HG02588 (cell line): ENCODE measurements around the gene TTPAL.

Experiments
- ATAC-seq: cut with Tn5 transposase; IDR thresholded peaks from one replicate; pipeline ENCODE4 v1.9.1; 2021; ENCODE audit warnings: mild to moderate bottlenecking, moderate library complexity; ENCODE audit not compliant: unreplicated experiment

Gene TTPAL

DNA sequence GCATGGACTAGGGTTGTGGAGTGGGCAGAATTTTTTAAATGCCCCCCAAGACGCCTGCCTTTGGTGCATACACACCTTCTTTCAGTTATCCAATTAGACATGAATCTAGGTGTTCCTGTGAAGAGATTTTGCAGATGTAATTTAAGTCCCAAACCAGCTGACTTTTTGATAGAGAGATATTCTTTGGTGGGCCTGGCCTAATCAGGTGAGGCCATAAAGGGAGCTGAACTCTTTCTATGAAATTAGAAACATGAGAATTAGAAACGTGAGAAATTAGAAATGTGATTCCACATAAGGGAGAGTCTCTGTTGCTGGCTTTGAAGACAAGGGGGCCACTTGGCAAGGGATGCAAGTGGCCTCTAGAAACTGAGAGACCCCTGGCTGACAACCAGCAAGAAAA is 36.4 kb upstream of the TTPAL start:
- ATAC-seq: no peak

DNA sequence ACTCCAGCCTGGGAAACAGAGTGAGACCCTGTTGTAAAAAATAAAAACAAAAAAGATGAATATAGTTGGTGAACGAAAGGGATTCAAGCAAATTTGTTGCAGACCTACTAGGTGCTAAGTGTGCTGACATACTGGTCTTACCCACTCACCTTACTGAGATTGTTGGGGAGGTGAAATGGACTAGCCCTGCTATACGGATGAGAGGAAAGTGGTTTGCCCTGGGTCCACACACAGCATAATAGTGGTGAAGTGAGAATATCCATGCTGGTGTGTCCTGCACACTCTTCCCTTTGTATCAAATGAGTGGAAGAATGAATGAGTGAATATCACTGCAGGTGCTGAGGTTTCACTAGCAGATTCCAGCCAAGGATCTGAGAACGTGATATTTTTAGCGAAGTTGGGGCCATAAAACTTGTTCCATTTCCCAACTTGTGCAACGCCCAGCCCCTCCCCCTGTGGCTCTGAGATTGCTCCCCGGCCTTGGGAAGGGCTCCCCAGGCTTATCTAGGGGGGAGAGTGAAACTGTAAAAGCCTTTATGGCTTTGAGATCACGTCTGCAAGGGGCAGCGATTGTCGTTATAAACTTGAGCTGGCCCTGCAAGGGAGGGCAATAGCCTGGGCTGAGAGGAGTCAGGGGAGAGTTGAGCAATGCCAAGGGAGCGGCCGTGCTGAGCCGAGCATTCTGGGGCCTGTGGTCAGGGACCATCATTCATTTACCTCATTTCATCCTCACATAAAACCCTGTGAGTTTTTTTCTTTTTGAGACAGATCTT is 33.2 kb upstream of the TTPAL start:
- no peak for ATAC-seq

DNA sequence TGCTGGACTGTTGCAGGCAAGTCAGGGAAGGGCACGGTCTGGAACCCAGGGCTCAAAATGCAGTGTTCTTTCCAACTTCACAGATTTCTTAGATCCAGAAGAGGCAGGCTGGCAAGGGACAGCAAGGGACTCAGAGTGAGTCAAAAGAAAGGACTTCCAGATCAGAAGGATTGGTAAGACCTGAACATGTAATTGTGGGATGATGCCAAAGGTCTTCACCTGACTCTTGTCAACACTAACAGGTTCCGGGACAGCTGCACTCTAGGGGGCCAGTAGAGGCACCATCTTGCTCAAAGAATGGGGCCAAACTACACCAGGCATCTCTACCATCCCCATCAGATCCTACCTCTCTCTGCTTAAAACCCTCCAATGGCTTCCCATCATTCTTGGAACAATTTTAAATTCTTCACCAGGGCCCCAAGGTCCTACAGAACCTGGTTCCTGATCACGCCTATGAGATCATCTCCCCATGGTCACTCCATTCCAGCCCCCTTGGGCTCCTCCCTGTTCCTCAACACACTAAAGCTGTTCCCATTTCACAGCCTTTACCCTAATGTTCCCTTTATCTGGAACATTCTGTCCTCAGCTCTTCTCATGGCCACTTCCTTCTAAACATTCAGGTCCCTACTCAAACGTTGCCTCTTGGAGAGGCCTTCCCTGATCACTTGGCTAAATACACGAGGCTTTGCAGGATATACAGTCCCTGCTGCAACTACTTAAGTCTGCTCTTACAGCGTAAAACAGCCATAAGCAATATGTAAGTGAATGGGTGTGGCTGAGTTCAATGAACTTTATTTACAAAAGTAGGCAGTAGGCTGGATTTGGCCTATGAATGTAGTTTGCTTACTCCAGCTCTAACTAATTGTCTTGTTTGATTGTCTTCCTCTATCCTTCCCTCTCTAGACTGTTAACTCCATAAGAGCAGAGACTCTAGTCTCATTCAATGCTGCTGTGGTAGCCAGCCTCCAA is 29.6 kb upstream of the TTPAL start:
- ATAC-seq: no peak

DNA sequence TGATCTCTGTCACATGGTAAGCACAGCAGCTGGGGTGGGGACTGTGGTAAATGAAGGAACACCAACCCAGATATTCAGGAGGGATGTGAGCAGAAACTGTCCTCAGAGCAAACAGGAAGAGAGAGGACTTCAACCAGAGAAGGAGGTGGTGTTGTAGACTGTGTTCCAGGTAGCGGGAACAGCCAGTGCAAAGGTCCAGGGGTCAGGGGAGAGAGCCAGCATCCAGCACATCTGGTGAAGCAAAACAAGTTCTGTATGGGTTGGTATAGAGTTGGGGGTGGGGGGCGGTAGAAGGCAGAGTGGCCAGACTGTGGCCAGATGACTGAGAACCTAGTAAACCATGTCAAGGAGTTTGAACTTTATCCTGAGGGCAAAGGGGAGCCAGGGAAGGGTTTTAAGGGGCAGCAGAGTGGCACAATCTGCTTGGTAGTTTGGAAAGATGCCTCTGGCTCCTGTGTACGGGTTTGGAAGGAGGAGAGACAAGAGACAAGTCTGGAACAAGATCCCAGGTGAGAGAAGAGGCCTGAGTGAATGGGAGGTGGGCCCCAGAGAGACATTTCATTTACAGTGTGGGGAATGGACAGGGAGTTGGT is 27.8 kb upstream of the TTPAL start:
- no peak for ATAC-seq

DNA sequence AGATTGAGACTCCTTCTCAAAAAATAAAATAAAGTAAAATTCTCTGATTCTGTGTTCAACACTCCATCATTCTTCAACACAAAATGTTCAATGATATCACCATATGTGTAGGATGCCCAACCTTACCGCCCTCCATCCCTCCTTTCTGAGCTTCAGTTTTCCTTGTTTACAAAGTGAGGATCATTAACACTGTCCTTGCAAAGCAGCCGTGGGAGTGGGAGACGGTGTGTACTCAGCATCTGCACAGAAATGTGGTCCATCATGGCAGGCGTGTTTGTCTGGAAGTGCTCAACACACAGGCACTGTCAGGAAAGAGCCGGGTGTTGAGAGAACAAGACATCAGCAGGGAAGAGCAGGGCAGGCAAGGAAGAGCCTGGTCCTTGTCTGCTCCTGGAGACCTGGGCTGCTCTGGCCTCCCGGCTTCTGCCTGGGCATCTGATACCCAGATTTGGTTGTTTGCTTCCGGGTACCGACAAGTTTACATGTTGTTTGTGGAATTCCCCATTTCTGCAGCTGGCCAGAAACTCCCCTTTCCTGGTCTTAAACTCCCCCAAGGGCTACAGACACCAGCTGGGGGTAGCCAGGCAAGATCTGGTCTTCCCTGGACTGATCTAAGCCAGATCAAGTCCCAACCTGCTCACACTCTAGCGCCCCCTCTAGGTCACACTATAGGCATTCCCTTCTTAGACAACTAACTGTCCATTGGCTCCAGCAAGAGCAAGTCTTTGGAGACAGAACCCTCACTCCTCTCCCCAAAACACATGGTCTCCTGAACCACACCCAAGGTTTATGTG is 26.7 kb upstream of the TTPAL start:
- no peak for ATAC-seq

- ATAC-seq: no peak
Measured at GRCh38 chr20:44449864-44450263, 25.8 kb upstream of the TTPAL start.

DNA sequence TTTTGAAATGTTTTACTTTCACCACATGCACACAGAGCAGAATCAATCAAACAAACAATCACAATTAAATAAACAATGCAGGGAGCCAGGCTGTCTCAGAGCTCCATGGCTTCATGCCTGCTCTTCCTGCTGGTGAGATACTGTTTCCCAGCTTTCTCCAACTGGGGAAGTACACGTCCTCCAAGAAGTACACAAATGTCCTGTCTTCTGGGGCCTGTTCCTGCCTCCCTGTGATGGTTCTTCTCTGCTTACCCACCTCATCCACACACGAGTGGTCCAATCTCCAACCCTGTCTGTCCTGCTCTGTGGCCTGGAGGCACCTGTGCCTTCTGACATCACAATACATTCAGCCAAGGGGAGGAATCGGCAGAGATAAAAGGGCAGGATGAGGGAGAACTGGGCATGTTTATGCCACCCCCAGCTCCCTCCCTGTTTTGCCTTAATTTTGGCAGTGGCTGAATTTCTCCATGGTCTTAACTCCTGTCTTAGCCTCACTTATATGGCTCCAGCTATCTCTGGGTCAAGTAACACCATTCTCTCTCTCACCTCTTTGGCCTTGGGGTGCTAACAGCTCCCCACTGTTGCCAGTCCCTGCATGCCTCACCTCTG is 25.3 kb upstream of the TTPAL start:
- ATAC-seq: no peak

DNA sequence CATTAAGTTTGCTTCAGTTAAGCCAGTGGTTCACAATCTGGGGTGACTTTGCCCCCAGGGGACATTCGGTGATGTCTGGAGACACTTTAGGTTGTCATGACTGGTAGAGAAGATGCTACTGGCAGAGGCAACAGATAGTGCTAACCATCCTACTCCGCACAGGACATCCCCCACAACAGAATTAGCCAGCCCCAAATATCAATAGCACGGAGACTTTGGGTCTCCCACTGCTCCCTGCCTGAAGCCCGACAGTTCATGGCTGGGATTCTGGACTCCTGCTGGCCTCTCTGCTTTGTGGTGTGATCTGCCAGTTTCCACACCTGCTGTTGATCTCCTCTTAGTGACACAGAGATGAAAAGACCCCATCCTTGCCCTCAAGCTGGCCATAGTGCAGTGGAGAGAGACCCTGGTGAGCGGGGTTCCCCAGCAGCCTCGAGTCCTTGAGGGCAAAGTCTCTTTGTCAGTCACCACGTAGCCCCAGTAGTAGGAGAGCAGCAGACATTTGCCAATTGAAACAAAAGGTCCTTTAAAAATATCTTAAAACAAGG is 24.7 kb upstream of the TTPAL start:
- ATAC-seq: no peak

GRCh38 chr20:44454306-44454963 is 21.2 kb upstream of the TTPAL start:
- no peak for ATAC-seq

- no peak for ATAC-seq
Measured at GRCh38 chr20:44455126-44455525, 20.5 kb upstream of the TTPAL start.

DNA sequence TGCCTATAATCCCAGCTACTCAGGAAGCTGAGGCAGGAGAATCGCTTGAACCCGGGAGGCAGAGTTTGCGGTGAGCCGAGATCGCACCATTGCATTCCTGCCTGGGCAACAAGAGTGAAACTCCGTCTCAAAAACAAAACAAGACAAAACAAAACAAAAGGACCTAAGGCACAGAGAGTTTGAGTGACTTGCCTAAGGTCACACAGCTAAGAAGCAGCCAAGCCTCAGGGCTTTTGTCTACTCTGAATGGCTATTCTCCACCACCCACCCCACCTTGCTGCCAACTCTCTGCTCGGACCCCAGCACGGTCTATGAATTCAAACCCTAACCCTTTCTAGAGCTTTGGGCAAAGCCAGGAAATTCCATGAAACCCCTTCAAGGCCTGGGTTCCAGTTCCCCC is 19.1 kb upstream of the TTPAL start:
- ATAC-seq: no peak

DNA sequence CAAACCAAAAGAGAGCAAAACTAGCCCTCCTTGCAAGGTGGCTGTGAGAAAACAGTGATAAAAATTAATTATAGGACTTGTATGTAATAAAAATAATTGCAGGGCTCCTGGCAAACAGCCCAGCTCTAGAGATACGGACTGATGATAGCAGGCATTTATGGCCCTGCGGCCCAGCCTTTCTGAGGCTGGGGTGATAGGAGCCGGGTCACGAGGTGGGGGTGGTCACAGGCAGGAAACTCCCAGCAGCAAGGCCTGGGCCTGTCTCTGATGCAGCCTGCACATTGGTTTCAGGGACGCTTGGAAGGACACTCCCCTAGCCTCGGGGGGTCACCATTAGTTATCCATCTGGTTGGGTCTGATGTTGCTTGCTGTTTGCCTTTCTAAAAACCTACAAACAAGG is 18.7 kb upstream of the TTPAL start:
- ATAC-seq: no peak

- ATAC-seq: no peak
Measured at GRCh38 chr20:44459271-44459670, 16.4 kb upstream of the TTPAL start.

GRCh38 chr20:44460795-44461141 is 14.9 kb upstream of the TTPAL start:
- ATAC-seq: no peak

DNA sequence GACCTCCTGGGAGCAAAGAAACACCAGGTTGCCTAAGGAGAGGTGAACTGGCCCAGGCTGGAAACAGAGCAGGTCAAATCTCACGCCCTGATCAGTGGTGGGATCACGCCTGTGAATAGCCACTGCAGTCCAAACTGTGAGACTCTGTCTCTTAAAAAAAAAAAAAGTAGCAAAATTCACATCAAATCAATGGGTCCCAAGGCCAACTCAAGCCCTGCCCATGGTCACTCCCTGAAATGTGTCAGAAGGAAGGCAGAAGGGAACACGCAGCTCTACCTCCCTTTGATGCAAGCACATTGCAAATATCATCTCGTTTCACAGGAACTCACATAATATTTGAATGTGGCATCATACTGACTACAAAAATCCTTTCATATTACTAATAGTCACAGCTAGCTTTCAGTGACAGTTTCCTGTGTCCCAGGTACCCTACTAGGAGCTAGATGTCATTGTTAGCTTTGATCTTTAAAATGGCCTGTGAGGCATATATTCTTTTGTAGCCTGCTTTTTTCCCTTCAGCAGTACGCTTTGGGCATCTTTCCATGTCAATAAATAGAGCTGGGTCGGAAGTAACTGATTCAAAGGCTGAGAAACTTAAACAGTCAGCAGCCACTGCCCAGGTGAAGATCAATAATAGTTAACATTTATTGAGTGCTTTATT is 14.4 kb upstream of the TTPAL start:
- no peak for ATAC-seq

- ATAC-seq: no peak
Measured at GRCh38 chr20:44461803-44462174, 13.9 kb upstream of the TTPAL start.

- no peak for ATAC-seq
Measured at GRCh38 chr20:44463466-44463865, 12.2 kb upstream of the TTPAL start.

GRCh38 chr20:44464514-44464913 is 11.2 kb upstream of the TTPAL start:
- no peak for ATAC-seq

GRCh38 chr20:44465001-44465560 is 10.6 kb upstream of the TTPAL start:
- no peak for ATAC-seq
